HG03025 (cell line): ENCODE measurements around the gene CORO1C.

ENCODE experiments used
- ATAC-seq: cut with Tn5 transposase; IDR thresholded peaks from one replicate; pipeline ENCODE4 v1.9.1; 2021; ENCODE audit warnings: mild to moderate bottlenecking, moderate library complexity; ENCODE audit not compliant: unreplicated experiment, low FRiP score

CORO1C gene

GRCh38 chr12:108727868-108728735 is 3.2 kb downstream of the CORO1C start:
- no peak for ATAC-seq

GRCh38 chr12:108727161-108727560 is 4.2 kb downstream of the CORO1C start:
- no peak for ATAC-seq

- ATAC-seq: no peak
These were observed 6.5 kb downstream of the CORO1C start for GRCh38 chr12:108724890-108725151.

- ATAC-seq: no peak
These were observed 7.0 kb downstream of the CORO1C start for GRCh38 chr12:108724054-108724889.

GRCh38 chr12:108722992-108723766 is 8.1 kb downstream of the CORO1C start:
- ATAC-seq: no peak

- no peak for ATAC-seq
These were observed 8.9 kb downstream of the CORO1C start for GRCh38 chr12:108722463-108722862.

GRCh38 chr12:108721824-108722223 is 9.5 kb downstream of the CORO1C start:
- no peak for ATAC-seq

- no peak for ATAC-seq
These were observed 10.4 kb downstream of the CORO1C start for GRCh38 chr12:108720757-108721514.

GRCh38 chr12:108717243-108717642 is 14.1 kb downstream of the CORO1C start:
- no peak for ATAC-seq

- no peak for ATAC-seq
These were observed 16.5 kb downstream of the CORO1C start for GRCh38 chr12:108714866-108715265.

- no peak for ATAC-seq
These were observed 17.8 kb downstream of the CORO1C start for GRCh38 chr12:108713471-108713870.

GRCh38 chr12:108712925-108713203 is 18.5 kb downstream of the CORO1C start:
- ATAC-seq: no peak

GRCh38 chr12:108712165-108712924 is 19.0 kb downstream of the CORO1C start:
- no peak for ATAC-seq

- ATAC-seq: no peak
These were observed 19.7 kb downstream of the CORO1C start for GRCh38 chr12:108711489-108712164.

GRCh38 chr12:108709697-108710096 is 21.6 kb downstream of the CORO1C start:
- ATAC-seq: no peak

- ATAC-seq: no peak
These were observed 26.8 kb downstream of the CORO1C start for GRCh38 chr12:108704527-108704926.

- ATAC-seq: no peak
These were observed 28.6 kb downstream of the CORO1C start for GRCh38 chr12:108702595-108703320.

- no peak for ATAC-seq
These were observed 29.4 kb downstream of the CORO1C start for GRCh38 chr12:108701779-108702441.
